ENCODE measurements around the gene PODXL2. TPM values are rescaled to one million over a fixed set of nuclear protein-coding genes. Genes with fewer than 3 reads are reported as not detected.

Gene PODXL2
- total RNA-seq, 1 experiment from 2014 or later, result 15.3 TPM

DNA sequence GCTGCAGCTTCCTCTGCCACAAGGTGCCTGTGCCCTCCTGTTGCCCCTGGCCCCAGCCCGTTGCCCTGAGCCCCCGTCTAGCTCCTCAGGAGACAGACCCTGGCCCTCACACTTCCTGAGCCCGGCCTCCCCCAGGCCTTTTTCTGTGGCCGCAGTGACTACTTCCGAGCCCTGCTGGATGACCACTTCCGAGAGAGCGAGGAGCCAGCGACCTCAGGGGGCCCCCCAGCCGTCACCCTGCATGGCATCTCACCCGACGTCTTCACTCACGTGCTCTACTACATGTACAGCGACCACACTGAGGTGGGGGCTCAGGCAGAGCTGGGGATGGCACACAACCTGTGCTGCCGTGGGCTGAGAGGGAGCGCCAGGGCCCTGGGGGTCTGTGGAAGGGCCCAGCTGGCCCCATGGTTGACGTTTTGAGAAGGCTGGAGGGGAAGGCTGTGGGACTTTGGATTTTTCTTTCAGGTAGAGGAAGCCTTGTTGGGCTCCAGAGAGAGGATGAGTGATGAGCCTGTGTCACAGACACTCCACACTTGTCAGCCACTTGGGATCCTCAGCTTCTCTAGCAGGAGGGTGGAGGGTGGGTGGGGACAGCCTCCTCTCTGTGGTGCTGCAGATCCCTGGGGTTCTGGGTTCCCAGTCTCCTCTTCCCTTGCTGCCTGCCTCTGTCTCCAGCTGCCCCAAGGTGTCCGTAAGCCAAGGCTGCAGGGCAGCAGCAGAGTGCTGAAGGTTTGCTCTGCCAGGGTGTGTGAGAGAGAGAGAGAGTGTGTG, 48.7 kb downstream of the PODXL2 start:
- Histone ChIP-seq H3K4me1 (ENCODE audit: control insufficient read depth, insufficient read depth, low read length) (no peaks in the 10 kb centered on the region; the same call in 1 of the 2 replicates), H3K9me3 (ENCODE audit: control insufficient read depth, insufficient read depth, low read depth, low read length) (no peaks in the 10 kb centered on the region), H3K27ac (ENCODE audit: low read length) (no peak overlapping the region), H3K36me3 (ENCODE audit: control insufficient read depth, insufficient read depth, low read length) (no peaks in the 10 kb centered on the region), H3K27me3 (ENCODE audit: control insufficient read depth, insufficient read depth, low read length) (no peaks in the 10 kb centered on the region), H3K4me3 (ENCODE audit: low read depth in 2 of 2, low read length in 2 of 2) (no peak overlapping the region)
- DNase-seq (ENCODE audit: low read depth, low spot score) (no peak), ATAC-seq (no peak)
- in situ Hi-C loops (cut with HindIII; ENCODE audit: low pct_unique_long_range_greater_than_20kb, low sequenced_read_pairs) (no loop called here), intact Hi-C loops (cut with micrococcal nuclease; ENCODE audit: unreplicated experiment) (no loop called here)
- ChIA-PET CTCF (no interaction called here), POLR2A (no interaction called here)
- no TSS peak for BruUV-seq (replicated peaks)
- TF ChIP-seq, protein P1, sequence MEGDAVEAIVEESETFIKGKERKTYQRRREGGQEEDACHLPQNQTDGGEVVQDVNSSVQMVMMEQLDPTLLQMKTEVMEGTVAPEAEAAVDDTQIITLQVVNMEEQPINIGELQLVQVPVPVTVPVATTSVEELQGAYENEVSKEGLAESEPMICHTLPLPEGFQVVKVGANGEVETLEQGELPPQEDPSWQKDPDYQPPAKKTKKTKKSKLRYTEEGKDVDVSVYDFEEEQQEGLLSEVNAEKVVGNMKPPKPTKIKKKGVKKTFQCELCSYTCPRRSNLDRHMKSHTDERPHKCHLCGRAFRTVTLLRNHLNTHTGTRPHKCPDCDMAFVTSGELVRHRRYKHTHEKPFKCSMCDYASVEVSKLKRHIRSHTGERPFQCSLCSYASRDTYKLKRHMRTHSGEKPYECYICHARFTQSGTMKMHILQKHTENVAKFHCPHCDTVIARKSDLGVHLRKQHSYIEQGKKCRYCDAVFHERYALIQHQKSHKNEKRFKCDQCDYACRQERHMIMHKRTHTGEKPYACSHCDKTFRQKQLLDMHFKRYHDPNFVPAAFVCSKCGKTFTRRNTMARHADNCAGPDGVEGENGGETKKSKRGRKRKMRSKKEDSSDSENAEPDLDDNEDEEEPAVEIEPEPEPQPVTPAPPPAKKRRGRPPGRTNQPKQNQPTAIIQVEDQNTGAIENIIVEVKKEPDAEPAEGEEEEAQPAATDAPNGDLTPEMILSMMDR (IDR thresholded peaks at IDR 0.05), result no peak
- TF ChIP-seq SIN3A (IDR thresholded peaks at IDR 0.05; ENCODE audit: borderline replicate concordance, insufficient read depth, low read depth, low read length) (no peak), TCF7L2 (IDR thresholded peaks at IDR 0.05; ENCODE audit: low read depth, low read length) (no peak), POLR2AphosphoS5 (IDR thresholded peaks at IDR 0.05; ENCODE audit: low read depth, low read length) (no peak)
- TF ChIP-seq, protein P2, sequence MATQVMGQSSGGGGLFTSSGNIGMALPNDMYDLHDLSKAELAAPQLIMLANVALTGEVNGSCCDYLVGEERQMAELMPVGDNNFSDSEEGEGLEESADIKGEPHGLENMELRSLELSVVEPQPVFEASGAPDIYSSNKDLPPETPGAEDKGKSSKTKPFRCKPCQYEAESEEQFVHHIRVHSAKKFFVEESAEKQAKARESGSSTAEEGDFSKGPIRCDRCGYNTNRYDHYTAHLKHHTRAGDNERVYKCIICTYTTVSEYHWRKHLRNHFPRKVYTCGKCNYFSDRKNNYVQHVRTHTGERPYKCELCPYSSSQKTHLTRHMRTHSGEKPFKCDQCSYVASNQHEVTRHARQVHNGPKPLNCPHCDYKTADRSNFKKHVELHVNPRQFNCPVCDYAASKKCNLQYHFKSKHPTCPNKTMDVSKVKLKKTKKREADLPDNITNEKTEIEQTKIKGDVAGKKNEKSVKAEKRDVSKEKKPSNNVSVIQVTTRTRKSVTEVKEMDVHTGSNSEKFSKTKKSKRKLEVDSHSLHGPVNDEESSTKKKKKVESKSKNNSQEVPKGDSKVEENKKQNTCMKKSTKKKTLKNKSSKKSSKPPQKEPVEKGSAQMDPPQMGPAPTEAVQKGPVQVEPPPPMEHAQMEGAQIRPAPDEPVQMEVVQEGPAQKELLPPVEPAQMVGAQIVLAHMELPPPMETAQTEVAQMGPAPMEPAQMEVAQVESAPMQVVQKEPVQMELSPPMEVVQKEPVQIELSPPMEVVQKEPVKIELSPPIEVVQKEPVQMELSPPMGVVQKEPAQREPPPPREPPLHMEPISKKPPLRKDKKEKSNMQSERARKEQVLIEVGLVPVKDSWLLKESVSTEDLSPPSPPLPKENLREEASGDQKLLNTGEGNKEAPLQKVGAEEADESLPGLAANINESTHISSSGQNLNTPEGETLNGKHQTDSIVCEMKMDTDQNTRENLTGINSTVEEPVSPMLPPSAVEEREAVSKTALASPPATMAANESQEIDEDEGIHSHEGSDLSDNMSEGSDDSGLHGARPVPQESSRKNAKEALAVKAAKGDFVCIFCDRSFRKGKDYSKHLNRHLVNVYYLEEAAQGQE (IDR thresholded peaks at IDR 0.05; ENCODE audit: insufficient read depth in 1 of 2, low read depth in 2 of 2, low read length in 1 of 2), result no peak

DNA sequence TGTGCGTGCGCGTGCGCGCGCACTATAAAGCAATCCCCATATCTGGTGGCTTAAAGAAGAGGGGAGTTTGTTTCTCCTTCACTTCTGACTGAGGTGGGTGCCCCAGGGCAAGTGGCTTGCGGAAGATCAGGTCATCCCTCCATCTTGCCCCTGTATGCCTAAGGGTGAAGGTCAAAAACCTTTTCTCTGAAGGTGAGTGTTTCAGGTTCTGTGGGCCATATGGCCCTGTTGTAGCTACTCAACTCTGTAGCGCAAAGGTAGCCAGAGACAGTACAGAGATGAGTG, 49.3 kb downstream of the PODXL2 start:
- Histone ChIP-seq H3K4me3 (ENCODE audit: low read depth in 2 of 2, low read length in 2 of 2) (no peak overlapping the region), H3K36me3 (ENCODE audit: control insufficient read depth, insufficient read depth, low read length) (no peaks in the 10 kb centered on the region), H3K4me1 (ENCODE audit: control insufficient read depth, insufficient read depth, low read length) (no peaks in the 10 kb centered on the region; the same call in 1 of the 2 replicates), H3K9me3 (ENCODE audit: control insufficient read depth, insufficient read depth, low read depth, low read length) (no peaks in the 10 kb centered on the region), H3K27ac (ENCODE audit: low read length) (no peak overlapping the region), H3K27me3 (ENCODE audit: control insufficient read depth, insufficient read depth, low read length) (no peaks in the 10 kb centered on the region)
- intact Hi-C loops (cut with micrococcal nuclease; ENCODE audit: unreplicated experiment) (no loop called here), in situ Hi-C loops (cut with HindIII; ENCODE audit: low pct_unique_long_range_greater_than_20kb, low sequenced_read_pairs) (no loop called here)
- no TSS peak for BruUV-seq (replicated peaks)
- ChIA-PET CTCF (no interaction called here), POLR2A (no interaction called here)
- ATAC-seq (no peak), DNase-seq (ENCODE audit: low read depth, low spot score) (no peak)
- TF ChIP-seq, protein P2 (IDR thresholded peaks at IDR 0.05; ENCODE audit: insufficient read depth in 1 of 2, low read depth in 2 of 2, low read length in 1 of 2), result no peak
- TF ChIP-seq SIN3A (IDR thresholded peaks at IDR 0.05; ENCODE audit: borderline replicate concordance, insufficient read depth, low read depth, low read length) (no peak), POLR2AphosphoS5 (IDR thresholded peaks at IDR 0.05; ENCODE audit: low read depth, low read length) (no peak), TCF7L2 (IDR thresholded peaks at IDR 0.05; ENCODE audit: low read depth, low read length) (no peak)
- TF ChIP-seq, protein P1 (IDR thresholded peaks at IDR 0.05), result no peak

All from Panc1 (cell line).